HepG2 (cell line): Measurements from ENCODE around the gene MAPK6. TPM values are rescaled to one million over a fixed set of nuclear protein-coding genes. Genes with fewer than 3 reads are reported as not detected.
A peak's percentile ranks its signal among the peaks of the same experiment; 100 is the strongest.

Experiments
- ARID3A ChIP-seq: IDR thresholded peaks from 2 replicates; pipeline ENCODE4 v1.6.1; 2012; ENCODE audit warnings: low read depth, low read length, improper control_type of control experiment
- CEBPB ChIP-seq: IDR thresholded peaks from 2 replicates; pipeline ENCODE4 v1.6.1; 2011; ENCODE audit warnings: low read depth, low read length, improper control_type of control experiment, borderline replicate concordance
- CEBPG ChIP-seq: IDR thresholded peaks from 2 replicates; pipeline ENCODE4 v1.6.1; 2016
- ELF3 ChIP-seq: IDR thresholded peaks from 2 replicates; pipeline ENCODE4 v1.6.1; 2016; ENCODE audit warnings: missing genetic modification reagents, missing compliant biosample characterization
- FOSL2 ChIP-seq: sonication (generic); formaldehyde crosslinking; IDR thresholded peaks from 2 replicates; pipeline ENCODE4 v1.4.0; 2020; ENCODE audit warnings: missing genetic modification reagents
- FOXA3 ChIP-seq: IDR thresholded peaks from 2 replicates; pipeline ENCODE4 v1.6.1; 2016; ENCODE audit warnings: missing genetic modification reagents, missing compliant biosample characterization
- GATAD2A ChIP-seq: IDR thresholded peaks from 2 replicates; pipeline ENCODE4 v1.6.1; 2016
- HDAC1 ChIP-seq: sonication (generic); formaldehyde crosslinking; IDR thresholded peaks from 2 replicates; pipeline ENCODE4 v1.5.1; 2020; ENCODE audit warnings: mild to moderate bottlenecking, missing genetic modification reagents
- HDAC2 ChIP-seq: sonication (generic); formaldehyde crosslinking; IDR thresholded peaks from 2 replicates; pipeline ENCODE4 v1.4.0; 2020; ENCODE audit warnings: missing genetic modification reagents
- HNF4A ChIP-seq: sonication (generic); formaldehyde crosslinking; IDR thresholded peaks from 2 replicates; pipeline ENCODE4 v1.4.0; 2020; ENCODE audit warnings: missing genetic modification reagents
- KAT2B ChIP-seq: fragments of 150-350 bp; IDR thresholded peaks from 2 replicates; pipeline ENCODE4 v1.6.1; 2014; ENCODE audit warnings: low read depth, low read length, borderline replicate concordance
- MIER3 ChIP-seq: IDR thresholded peaks from 2 replicates; pipeline ENCODE4 v1.6.1; 2016; ENCODE audit warnings: missing compliant biosample characterization, borderline replicate concordance
- MXI1 ChIP-seq: IDR thresholded peaks from 3 replicates; pipeline ENCODE4 v1.6.1; 2012; ENCODE audit warnings: low read depth, low read length, inconsistent platforms, borderline replicate concordance
- NR2F2 ChIP-seq: IDR thresholded peaks from 2 replicates; pipeline ENCODE4 v1.6.1; 2012; ENCODE audit warnings: low read depth, inconsistent platforms, borderline replicate concordance
- PHF8 ChIP-seq: sonication (generic); formaldehyde crosslinking; IDR thresholded peaks from 2 replicates; pipeline ENCODE4 v1.5.0; 2020; ENCODE audit warnings: missing genetic modification reagents
- SAP130 ChIP-seq: IDR thresholded peaks from 2 replicates; pipeline ENCODE4 v1.6.1; 2016; ENCODE audit warnings: low read depth
- SMC3 ChIP-seq: IDR thresholded peaks from 2 replicates; pipeline ENCODE4 v1.6.1; 2011; ENCODE audit warnings: low read length, improper control_type of control experiment
- TFAP4 ChIP-seq: sonication (generic); IDR thresholded peaks from 2 replicates; pipeline ENCODE4 v1.6.1; 2016; ENCODE audit warnings: low read depth, borderline replicate concordance
- ZNF138 ChIP-seq: sonication (generic); formaldehyde crosslinking; IDR thresholded peaks from 2 replicates; pipeline ENCODE4 v1.5.0; 2020; ENCODE audit warnings: mild to moderate bottlenecking, low read depth, missing genetic modification reagents
- ZNF614 ChIP-seq: IDR thresholded peaks from 2 replicates; pipeline ENCODE4 v1.6.1; 2018; ENCODE audit warnings: missing biosample characterization, missing genetic modification reagents, inconsistent platforms, borderline replicate concordance
- ZNF772 ChIP-seq: sonication (generic); formaldehyde crosslinking; IDR thresholded peaks from 2 replicates; pipeline ENCODE4 v1.5.0; 2020; ENCODE audit warnings: mild to moderate bottlenecking, missing genetic modification reagents
- polyA plus RNA-seq, 8 experiments: library from polyadenylated mRNA; depleted of rRNA in 3 of 8; stranded (reverse) in 7 of 8; unstranded in 1 of 8; fragments of >200 nt; fragmentation: Illumina TruSeq in 4 of 8; extraction: Trizol in 4 of 8; gene quantifications; 2 replicates each; pipeline versions ENCODE4 v1.2.1 to v1.2.3, GENCODE V29; 2011 to 2016; ENCODE audit warnings: low read depth in 4 of 8, missing spikeins in 1 of 8, mixed read lengths in 1 of 8; ENCODE audit not compliant: insufficient read depth in 1 of 8
- total RNA-seq, 5 experiments: library from RNA; depleted of rRNA; stranded (reverse); fragments of >200 nt; fragmentation: Illumina TruSeq; extraction: Trizol; gene quantifications; 2 replicates each; pipeline ENCODE4 v1.2.3, GENCODE V29; 2016; ENCODE audit warnings: low read depth in 1 of 5

The MAPK6 gene
- total and polyA plus RNA-seq, 2 of the 13 experiments (the other 11 are each of a cell fraction or from before 2014, with no cell fraction given) = 89.5 to 99.7 TPM

GRCh38 chr15:52069559-52069958 lies 50.5 kb downstream of the MAPK6 start (continued):
- peak; percentile 65; the same call in 1 of the 2 replicates for TF ChIP-seq ARID3A
- TF ChIP-seq MXI1 = no peak
- TF ChIP-seq KAT2B = no peak
- 0 out of 2 replicates have a peak, but pooled peaks have one; percentile 11 for TF ChIP-seq ELF3 (CRISPR knock-in tag)
- peak; percentile 35; the same call in 1 of the 2 replicates for TF ChIP-seq FOSL2 (CRISPR knock-in tag)
- TF ChIP-seq NR2F2 = no peak
- peak; percentile 78 for TF ChIP-seq CEBPB
- peak; percentile 69; the same call in 1 of the 2 replicates for TF ChIP-seq TFAP4
- 0 out of 2 replicates have a peak, but pooled peaks have one; percentile 32 for TF ChIP-seq ZNF614 (CRISPR knock-in tag)
- TF ChIP-seq GATAD2A (CRISPR knock-in tag) = peak; percentile 51; the same call in 1 of the 2 replicates
- TF ChIP-seq HNF4A (CRISPR knock-in tag) = peak; percentile 83
- TF ChIP-seq SMC3 = 0 out of 2 replicates have a peak, but pooled peaks have one; percentile 11
- peak; percentile 26; the same call in 1 of the 2 replicates for TF ChIP-seq HDAC1 (CRISPR knock-in tag)
- TF ChIP-seq FOXA3 (CRISPR knock-in tag) = peak; percentile 26; the same call in 1 of the 2 replicates
- 0 out of 2 replicates have a peak, but pooled peaks have one; percentile 18 for TF ChIP-seq ZNF138
- no peak for TF ChIP-seq PHF8 (CRISPR knock-in tag)
- TF ChIP-seq ZNF772 (CRISPR knock-in tag) = 0 out of 2 replicates have a peak, but pooled peaks have one; percentile 18
- peak; percentile 24; the same call in 1 of the 2 replicates for TF ChIP-seq MIER3 (CRISPR knock-in tag)
- TF ChIP-seq HDAC2 (CRISPR knock-in tag) = peak; percentile 24; the same call in 1 of the 2 replicates
- TF ChIP-seq SAP130 = 0 out of 2 replicates have a peak, but pooled peaks have one; percentile 5
- peak; percentile 53 for TF ChIP-seq CEBPG (CRISPR knock-in tag)
